ENCODE measurements around the gene PRKCH.

DNA sequence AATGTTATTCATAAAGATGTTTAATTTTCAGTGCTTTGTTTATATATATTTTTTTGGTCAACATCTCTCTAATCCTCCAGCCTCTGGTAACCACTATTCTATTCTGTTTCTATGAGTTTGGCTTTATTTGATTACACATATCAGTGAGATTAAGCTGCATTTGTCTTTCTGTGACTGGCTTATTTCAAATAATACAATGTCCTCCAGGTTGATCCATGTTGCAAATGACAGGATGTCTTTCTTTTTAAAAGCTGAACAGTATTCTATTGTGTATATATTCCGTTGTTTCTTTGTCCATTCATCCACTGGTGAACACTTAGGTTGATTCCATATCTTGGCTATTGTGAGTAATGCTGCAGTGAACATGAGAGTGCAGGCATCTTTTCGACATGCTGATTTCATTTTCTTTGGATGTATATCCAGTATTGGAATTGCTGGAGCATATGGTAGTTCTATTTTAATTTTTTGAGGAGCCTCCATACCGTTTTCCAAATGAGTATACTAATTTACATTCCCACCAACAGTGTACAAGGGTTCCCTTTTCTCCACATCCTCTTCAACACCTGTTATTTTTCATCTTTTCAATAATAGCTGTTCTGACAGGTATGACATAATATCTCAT lies 142.4 kb downstream of the PRKCH start:
- TF ChIP-seq, protein P1, sequence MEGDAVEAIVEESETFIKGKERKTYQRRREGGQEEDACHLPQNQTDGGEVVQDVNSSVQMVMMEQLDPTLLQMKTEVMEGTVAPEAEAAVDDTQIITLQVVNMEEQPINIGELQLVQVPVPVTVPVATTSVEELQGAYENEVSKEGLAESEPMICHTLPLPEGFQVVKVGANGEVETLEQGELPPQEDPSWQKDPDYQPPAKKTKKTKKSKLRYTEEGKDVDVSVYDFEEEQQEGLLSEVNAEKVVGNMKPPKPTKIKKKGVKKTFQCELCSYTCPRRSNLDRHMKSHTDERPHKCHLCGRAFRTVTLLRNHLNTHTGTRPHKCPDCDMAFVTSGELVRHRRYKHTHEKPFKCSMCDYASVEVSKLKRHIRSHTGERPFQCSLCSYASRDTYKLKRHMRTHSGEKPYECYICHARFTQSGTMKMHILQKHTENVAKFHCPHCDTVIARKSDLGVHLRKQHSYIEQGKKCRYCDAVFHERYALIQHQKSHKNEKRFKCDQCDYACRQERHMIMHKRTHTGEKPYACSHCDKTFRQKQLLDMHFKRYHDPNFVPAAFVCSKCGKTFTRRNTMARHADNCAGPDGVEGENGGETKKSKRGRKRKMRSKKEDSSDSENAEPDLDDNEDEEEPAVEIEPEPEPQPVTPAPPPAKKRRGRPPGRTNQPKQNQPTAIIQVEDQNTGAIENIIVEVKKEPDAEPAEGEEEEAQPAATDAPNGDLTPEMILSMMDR (IDR thresholded peaks at IDR 0.05): no peak
- TF ChIP-seq POLR2A (IDR thresholded peaks at IDR 0.05): no peak
